ENCODE data around the gene BRINP1. TPM values are rescaled to one million over a fixed set of nuclear protein-coding genes. Genes with fewer than 3 reads are reported as not detected.

The BRINP1 gene
- total RNA-seq, 4 donors from 2014 or later = 0.27 TPM; not detected in 3

- no peaks in the 10 kb centered on the region for H3K36me3 ChIP-seq
- in situ Hi-C loops (cut with MboI; ENCODE audit: low pct_ligation_motif_present in 1 of 4, low pct_unique_long_range_greater_than_20kb in 1 of 4, low sequenced_read_pairs in 3 of 4) = loop anchor here in 1 of 4 donors (25.0 kb wide), 1 partner anchor 1495 kb away; no protein-coding TSS in a partner anchor
- no peak for TF ChIP-seq POLR2AphosphoS5 (IDR thresholded peaks at IDR 0.05)
- no peak for TF ChIP-seq CTCF (IDR thresholded peaks at IDR 0.05)
- no peak for TF ChIP-seq EP300 (IDR thresholded peaks at IDR 0.05; ENCODE audit: low read depth)
- no peak for TF ChIP-seq POLR2A (IDR thresholded peaks at IDR 0.05)
- no peak overlapping the region for H3K27ac ChIP-seq
- 40 to 51% methylated on average over 4 to 6 of the region's 6 CpGs for WGBS, 2 donors (ENCODE audit: low coverage in 1 of 2)
- H3K27me3 ChIP-seq = no peaks in the 10 kb centered on the region
- no peak for DNase-seq
- H3K9me3 ChIP-seq = no peaks in the 10 kb centered on the region
- peaks cover 0 to 4% (median 0%) of the 10 kb centered on the region in 4 donors for H3K4me1 ChIP-seq
- intact Hi-C loops (cut with DNase I; ENCODE audit: low total_unique reads) = no loop called here
- no peak overlapping the region for H3K4me3 ChIP-seq
Measured at GRCh38 chr9:119282476-119283077, 86.7 kb downstream of the BRINP1 start.

GRCh38 chr9:119280740-119281485, 88.3 kb downstream of the BRINP1 start:
- DNase-seq = no peak
- Histone ChIP-seq H3K36me3 (no peaks in the 10 kb centered on the region), H3K4me1 (peaks cover 0 to 4% (median 0%) of the 10 kb centered on the region in 4 donors), H3K27ac (no peak overlapping the region), H3K4me3 (no peak overlapping the region), H3K9me3 (no peaks in the 10 kb centered on the region), H3K27me3 (no peaks in the 10 kb centered on the region)
- TF ChIP-seq POLR2A (IDR thresholded peaks at IDR 0.05) (no peak), EP300 (IDR thresholded peaks at IDR 0.05; ENCODE audit: low read depth) (no peak), CTCF (IDR thresholded peaks at IDR 0.05) (no peak), POLR2AphosphoS5 (IDR thresholded peaks at IDR 0.05) (no peak)
- in situ Hi-C loops (cut with MboI; ENCODE audit: low pct_ligation_motif_present in 1 of 4, low pct_unique_long_range_greater_than_20kb in 1 of 4, low sequenced_read_pairs in 3 of 4) (loop anchor here in 1 of 4 donors (25.0 kb wide), 1 partner anchor 1494 kb away; no protein-coding TSS in a partner anchor), intact Hi-C loops (cut with DNase I; ENCODE audit: low total_unique reads) (no loop called here)
- 83 to 87% methylated on average over 1 of the region's 1 CpG for WGBS, 2 donors (ENCODE audit: low coverage in 1 of 2)

- H3K27ac ChIP-seq = no peak overlapping the region
- TF ChIP-seq POLR2AphosphoS5 (IDR thresholded peaks at IDR 0.05) = no peak
- no peak for DNase-seq
- H3K9me3 ChIP-seq = no peaks in the 10 kb centered on the region
- no peaks in the 10 kb centered on the region for H3K27me3 ChIP-seq
- H3K4me1 ChIP-seq = no peaks in the 10 kb centered on the region
- H3K36me3 ChIP-seq = no peaks in the 10 kb centered on the region
- H3K4me3 ChIP-seq = no peak overlapping the region
- 45 to 61% methylated on average over 2 to 4 of the region's 4 CpGs for WGBS, 2 donors (ENCODE audit: low coverage in 1 of 2)
- in situ Hi-C loops (cut with MboI; ENCODE audit: low pct_ligation_motif_present in 1 of 4, low pct_unique_long_range_greater_than_20kb in 1 of 4, low sequenced_read_pairs in 3 of 4) (loop anchor here in 1 of 4 donors (25.0 kb wide), 1 partner anchor 1491 kb away; no protein-coding TSS in a partner anchor), intact Hi-C loops (cut with DNase I; ENCODE audit: low total_unique reads) (no loop called here)
Measured at GRCh38 chr9:119278171-119278570, 91.1 kb downstream of the BRINP1 start.

GRCh38 chr9:119273984-119274665, 95.1 kb downstream of the BRINP1 start:
- intact Hi-C loops (cut with DNase I; ENCODE audit: low total_unique reads) (no loop called here), in situ Hi-C loops (cut with MboI; ENCODE audit: low pct_ligation_motif_present in 1 of 4, low pct_unique_long_range_greater_than_20kb in 1 of 4, low sequenced_read_pairs in 3 of 4) (no loop called here)
- Histone ChIP-seq H3K4me3 (no peak overlapping the region), H3K4me1 (no peaks in the 10 kb centered on the region), H3K27ac (no peak overlapping the region), H3K9me3 (no peaks in the 10 kb centered on the region), H3K36me3 (no peaks in the 10 kb centered on the region), H3K27me3 (no peaks in the 10 kb centered on the region)
- 32 to 36% methylated on average over 3 of the region's 3 CpGs for WGBS, 2 donors (ENCODE audit: low coverage in 1 of 2)
- TF ChIP-seq EP300 (IDR thresholded peaks at IDR 0.05; ENCODE audit: low read depth) = no peak
- no peak for TF ChIP-seq POLR2A (IDR thresholded peaks at IDR 0.05)
- no peak for TF ChIP-seq CTCF (IDR thresholded peaks at IDR 0.05)
- no peak for TF ChIP-seq POLR2AphosphoS5 (IDR thresholded peaks at IDR 0.05)
- DNase-seq = no peak
